ENCODE measurements around the gene TPSAB1.
"Not testable (repeated sequence)": the region's sequence is repeated elsewhere in the genome, so short reads cannot be mapped to it uniquely, and the experiment has no call there.

TPSAB1 gene

GRCh38 chr16:1254821-1255220 is 14.3 kb downstream of the TPSAB1 start:
- not testable (repeated sequence) for H2BK15ac ChIP-seq (ENCODE audit: low read depth, poor library complexity, severe bottlenecking); H3K9ac ChIP-seq (ENCODE audit: low read length); H3K27ac ChIP-seq (ENCODE audit: low read length, poor library complexity, severe bottlenecking); H4K91ac ChIP-seq (ENCODE audit: low read length); H3K9me3 ChIP-seq (ENCODE audit: control insufficient read depth, low read length); H3K4ac ChIP-seq (ENCODE audit: low read depth in 1 of 2, low read length in 2 of 2); H2BK5ac ChIP-seq (ENCODE audit: low read depth, low read length, poor library complexity, severe bottlenecking); H2BK120ac ChIP-seq (ENCODE audit: low read depth, low read length); H3K4me1 ChIP-seq (ENCODE audit: control insufficient read depth, insufficient read depth, low read depth, low read length); H4K8ac ChIP-seq (ENCODE audit: low read length); H2AFZ ChIP-seq (ENCODE audit: low read depth, low read length); H3K4me3 ChIP-seq (ENCODE audit: insufficient read depth in 1 of 2, low read depth in 1 of 2, low read length in 2 of 2); H2BK12ac ChIP-seq (ENCODE audit: low read length in 2 of 2); DNase-seq; H3K14ac ChIP-seq (ENCODE audit: low read length in 2 of 2); H3K36me3 ChIP-seq (ENCODE audit: control insufficient read depth in 1 of 2, insufficient read depth in 2 of 2, low read depth in 1 of 2, low read length in 2 of 2); H3K23ac ChIP-seq (ENCODE audit: low read length in 2 of 2); H3K18ac ChIP-seq (ENCODE audit: low read depth in 1 of 2, low read length in 2 of 2); H3K79me1 ChIP-seq (replicated peaks; ENCODE audit: low read length, poor library complexity, severe bottlenecking); H3K4me2 ChIP-seq (ENCODE audit: low read length, poor library complexity, severe bottlenecking); H2AK5ac ChIP-seq (ENCODE audit: low read length, severe bottlenecking)
- WGBS, result 93% methylated on average over 3 of the region's 3 CpGs
- peaks cover 9 to 22% of the 10 kb centered on the region in 2 experiments for H3K27me3 ChIP-seq (ENCODE audit: control insufficient read depth in 1 of 2, insufficient read depth in 1 of 2, low read length in 2 of 2)

GRCh38 chr16:1255276-1256122 is 15.0 kb downstream of the TPSAB1 start, which contains the start of gene TPSD1:
TPSD1 (plus strand) TSS chr16:1256069; CDS start chr16:1256281, 212 bp downstream.
- not testable (repeated sequence) for H3K79me1 ChIP-seq (replicated peaks; ENCODE audit: low read length, poor library complexity, severe bottlenecking); H3K4me2 ChIP-seq (ENCODE audit: low read length, poor library complexity, severe bottlenecking); H3K4me1 ChIP-seq (ENCODE audit: control insufficient read depth, insufficient read depth, low read depth, low read length); H2BK15ac ChIP-seq (ENCODE audit: low read depth, poor library complexity, severe bottlenecking); H3K27ac ChIP-seq (ENCODE audit: low read length, poor library complexity, severe bottlenecking); H2BK120ac ChIP-seq (ENCODE audit: low read depth, low read length); H3K9ac ChIP-seq (ENCODE audit: low read length); H3K36me3 ChIP-seq (ENCODE audit: control insufficient read depth in 1 of 2, insufficient read depth in 2 of 2, low read depth in 1 of 2, low read length in 2 of 2); H3K23ac ChIP-seq (ENCODE audit: low read length in 2 of 2); H2AK5ac ChIP-seq (ENCODE audit: low read length, severe bottlenecking); H4K91ac ChIP-seq (ENCODE audit: low read length); H3K4ac ChIP-seq (ENCODE audit: low read depth in 1 of 2, low read length in 2 of 2); H4K8ac ChIP-seq (ENCODE audit: low read length); H3K18ac ChIP-seq (ENCODE audit: low read depth in 1 of 2, low read length in 2 of 2); DNase-seq; H2AFZ ChIP-seq (ENCODE audit: low read depth, low read length); H2BK5ac ChIP-seq (ENCODE audit: low read depth, low read length, poor library complexity, severe bottlenecking); H3K9me3 ChIP-seq (ENCODE audit: control insufficient read depth, low read length); H3K14ac ChIP-seq (ENCODE audit: low read length in 2 of 2); H3K4me3 ChIP-seq (ENCODE audit: insufficient read depth in 1 of 2, low read depth in 1 of 2, low read length in 2 of 2); H2BK12ac ChIP-seq (ENCODE audit: low read length in 2 of 2)
- WGBS, result 80% methylated on average over 21 of the region's 26 CpGs
- H3K27me3 ChIP-seq (ENCODE audit: control insufficient read depth in 1 of 2, insufficient read depth in 1 of 2, low read length in 2 of 2), result peaks cover 15 to 29% of the 10 kb centered on the region in 2 experiments

GRCh38 chr16:1256296-1256873 is 15.9 kb downstream of the TPSAB1 start:
- not testable (repeated sequence) for H3K4me1 ChIP-seq (ENCODE audit: control insufficient read depth, insufficient read depth, low read depth, low read length); H3K9ac ChIP-seq (ENCODE audit: low read length); H3K9me3 ChIP-seq (ENCODE audit: control insufficient read depth, low read length); H3K27ac ChIP-seq (ENCODE audit: low read length, poor library complexity, severe bottlenecking); H2AFZ ChIP-seq (ENCODE audit: low read depth, low read length); H2BK12ac ChIP-seq (ENCODE audit: low read length in 2 of 2); H2BK5ac ChIP-seq (ENCODE audit: low read depth, low read length, poor library complexity, severe bottlenecking); H3K79me1 ChIP-seq (replicated peaks; ENCODE audit: low read length, poor library complexity, severe bottlenecking); H2BK120ac ChIP-seq (ENCODE audit: low read depth, low read length); H3K4me2 ChIP-seq (ENCODE audit: low read length, poor library complexity, severe bottlenecking); H4K91ac ChIP-seq (ENCODE audit: low read length); H2BK15ac ChIP-seq (ENCODE audit: low read depth, poor library complexity, severe bottlenecking); DNase-seq; H3K36me3 ChIP-seq (ENCODE audit: control insufficient read depth in 1 of 2, insufficient read depth in 2 of 2, low read depth in 1 of 2, low read length in 2 of 2); H4K8ac ChIP-seq (ENCODE audit: low read length); H3K23ac ChIP-seq (ENCODE audit: low read length in 2 of 2); H3K14ac ChIP-seq (ENCODE audit: low read length in 2 of 2); H3K18ac ChIP-seq (ENCODE audit: low read depth in 1 of 2, low read length in 2 of 2); H3K4me3 ChIP-seq (ENCODE audit: insufficient read depth in 1 of 2, low read depth in 1 of 2, low read length in 2 of 2); H2AK5ac ChIP-seq (ENCODE audit: low read length, severe bottlenecking); H3K4ac ChIP-seq (ENCODE audit: low read depth in 1 of 2, low read length in 2 of 2)
- H3K27me3 ChIP-seq (ENCODE audit: control insufficient read depth in 1 of 2, insufficient read depth in 1 of 2, low read length in 2 of 2), result peaks cover 22 to 37% of the 10 kb centered on the region in 2 experiments
- WGBS, result 84% methylated on average over 20 of the region's 23 CpGs

- H2BK120ac ChIP-seq (ENCODE audit: low read depth, low read length), result no peak overlapping the region
- no peak overlapping the region for H3K4me2 ChIP-seq (ENCODE audit: low read length, poor library complexity, severe bottlenecking)
- H2BK15ac ChIP-seq (ENCODE audit: low read depth, poor library complexity, severe bottlenecking), result no peak overlapping the region
- H3K4me1 ChIP-seq (ENCODE audit: control insufficient read depth, insufficient read depth, low read depth, low read length), result peaks cover 2% of the 10 kb centered on the region
- H3K4me3 ChIP-seq (ENCODE audit: insufficient read depth in 1 of 2, low read depth in 1 of 2, low read length in 2 of 2), result no peak overlapping the region
- DNase-seq, result no peak
- no peak overlapping the region for H3K23ac ChIP-seq (ENCODE audit: low read length in 2 of 2)
- H3K36me3 ChIP-seq (ENCODE audit: control insufficient read depth in 1 of 2, insufficient read depth in 2 of 2, low read depth in 1 of 2, low read length in 2 of 2), result no peaks in the 10 kb centered on the region
- no peak overlapping the region for H4K8ac ChIP-seq (ENCODE audit: low read length)
- H2BK5ac ChIP-seq (ENCODE audit: low read depth, low read length, poor library complexity, severe bottlenecking), result no peak overlapping the region
- H2AK5ac ChIP-seq (ENCODE audit: low read length, severe bottlenecking), result no peak overlapping the region
- no peak overlapping the region for H3K4ac ChIP-seq (ENCODE audit: low read depth in 1 of 2, low read length in 2 of 2)
- peaks cover 27 to 42% of the 10 kb centered on the region in 2 experiments for H3K27me3 ChIP-seq (ENCODE audit: control insufficient read depth in 1 of 2, insufficient read depth in 1 of 2, low read length in 2 of 2)
- H4K91ac ChIP-seq (ENCODE audit: low read length), result no peak overlapping the region
- no peak overlapping the region for H3K14ac ChIP-seq (ENCODE audit: low read length in 2 of 2)
- WGBS, result 90% methylated on average over 22 of the region's 22 CpGs
- no peak overlapping the region for H3K18ac ChIP-seq (ENCODE audit: low read depth in 1 of 2, low read length in 2 of 2)
- no peak overlapping the region for H2AFZ ChIP-seq (ENCODE audit: low read depth, low read length)
- H3K27ac ChIP-seq (ENCODE audit: low read length, poor library complexity, severe bottlenecking), result no peak overlapping the region
- no peak overlapping the region for H2BK12ac ChIP-seq (ENCODE audit: low read length in 2 of 2)
- no peaks in the 10 kb centered on the region for H3K9me3 ChIP-seq (ENCODE audit: control insufficient read depth, low read length)
- no peak overlapping the region for H3K9ac ChIP-seq (ENCODE audit: low read length)
- H3K79me1 ChIP-seq (replicated peaks; ENCODE audit: low read length, poor library complexity, severe bottlenecking), result no peaks in the 10 kb centered on the region
Observed at GRCh38 chr16:1256874-1257322, 16.4 kb downstream of the TPSAB1 start.

Data from mesenchymal stem cell (in vitro differentiated cells and primary cell).